GM23338 (cell line): ENCODE measurements around the gene CCRL2. TPM values are rescaled to one million over a fixed set of nuclear protein-coding genes. Genes with fewer than 3 reads are reported as not detected.

Experiments used
- ATAC-seq: fragments of 200-7000 bp; cut with Tn5 transposase; 3 replicates; pipeline ENCODE4 v1.9.1; 2020
- DNase-seq: peaks from one replicate; pipeline ENCODE4 v3.0.0-alpha.2; 2015; ENCODE audit warnings: low spot score
- H2AFZ ChIP-seq: fragments of 200-600 bp; sonication (generic); 2 replicates; pipeline ENCODE4 v1.8.0; 2016; ENCODE audit warnings: antibody characterized with exemption, mild to moderate bottlenecking, moderate library complexity
- H3F3A ChIP-seq: fragments of 200-600 bp; sonication (generic); replicated peaks from 2 replicates; pipeline ENCODE4 v1.8.0; 2017; ENCODE audit warnings: antibody characterized with exemption, mixed run types, low read depth
- H3K27ac ChIP-seq: fragments of 200-600 bp; sonication (generic); 2 replicates; pipeline ENCODE4 v1.6.1; 2016; ENCODE audit warnings: low read depth
- H3K27me3 ChIP-seq: fragments of 200-600 bp; sonication (generic); 2 replicates; pipeline ENCODE4 v1.8.0; 2016; ENCODE audit warnings: mild to moderate bottlenecking, mixed run types, moderate library complexity; ENCODE audit not compliant: insufficient read depth
- H3K36me3 ChIP-seq: fragments of 200-600 bp; sonication (generic); 2 replicates; pipeline ENCODE4 v1.8.0; 2016; ENCODE audit warnings: mild to moderate bottlenecking; ENCODE audit not compliant: insufficient read depth
- H3K4me1 ChIP-seq: fragments of 200-600 bp; sonication (generic); 2 replicates; pipeline ENCODE4 v1.8.0; 2016; ENCODE audit warnings: mild to moderate bottlenecking, moderate library complexity; ENCODE audit not compliant: insufficient read depth
- H3K4me2 ChIP-seq: fragments of 200-600 bp; sonication (generic); 2 replicates; pipeline ENCODE4 v1.7.1; 2017; ENCODE audit warnings: mixed run types
- H3K4me3 ChIP-seq: fragments of 200-600 bp; sonication (generic); 2 replicates; pipeline ENCODE4 v1.6.1; 2016; ENCODE audit warnings: mixed run types
- H3K79me2 ChIP-seq: fragments of 200-600 bp; sonication (generic); replicated peaks from 2 replicates; pipeline ENCODE4 v1.8.0; 2017; ENCODE audit warnings: mild to moderate bottlenecking; ENCODE audit not compliant: insufficient read depth
- H3K9me2 ChIP-seq: fragments of 200-600 bp; sonication (generic); 2 replicates; pipeline ENCODE4 v1.8.0; 2017; ENCODE audit not compliant: insufficient read depth
- H4K20me1 ChIP-seq: fragments of 200-600 bp; sonication (generic); replicated peaks from 2 replicates; pipeline ENCODE4 v1.8.0; 2017; ENCODE audit warnings: mild to moderate bottlenecking; ENCODE audit not compliant: insufficient read depth
- H3K27ac Mint-ChIP-seq: 2 replicates; pipeline ENCODE4 v1.8.0; 2020; ENCODE audit warnings: inconsistent platforms, mild to moderate bottlenecking, moderate library complexity, mixed read lengths
- H3K27me3 Mint-ChIP-seq: 3 replicates; pipeline ENCODE4 v1.8.0; 2022; ENCODE audit warnings: low read depth, mild to moderate bottlenecking, moderate library complexity, mixed read lengths, inconsistent platforms; ENCODE audit not compliant: insufficient read depth, poor library complexity
- H3K36me3 Mint-ChIP-seq: 3 replicates; pipeline ENCODE4 v1.8.0; 2021; ENCODE audit warnings: low read depth, mild to moderate bottlenecking, inconsistent platforms, moderate library complexity, mixed read lengths
- H3K4me1 Mint-ChIP-seq: 3 replicates; pipeline ENCODE4 v1.8.0; 2020; ENCODE audit warnings: mild to moderate bottlenecking, inconsistent platforms, mixed read lengths
- H3K4me3 Mint-ChIP-seq: 3 replicates; pipeline ENCODE4 v1.8.0; 2021; ENCODE audit warnings: moderate library complexity, mild to moderate bottlenecking, inconsistent platforms, mixed read lengths
- H3K9me3 Mint-ChIP-seq: 3 replicates; pipeline ENCODE4 v1.8.0; 2020; ENCODE audit warnings: moderate library complexity, mild to moderate bottlenecking, inconsistent platforms, mixed read lengths
- CTCF ChIP-seq, 2 experiments: fragments of 200-600 bp in 1 of 2; sonication (generic) in 1 of 2; conservative IDR thresholded peaks; 2 replicates each; pipeline versions ENCODE4 v1.5.1 to v1.6.1; 2016 to 2017; ENCODE audit warnings: antibody characterized with exemption in 2 of 2, low read depth in 2 of 2, mild to moderate bottlenecking in 2 of 2, moderate library complexity in 1 of 2
- JUNB ChIP-seq: IDR thresholded peaks from one replicate; pipeline ENCODE4 v1.6.1; 2016; ENCODE audit warnings: antibody characterized with exemption; ENCODE audit not compliant: unreplicated experiment
- ZNF462 ChIP-seq: fragments of 250-450 bp; sonication (Bioruptor Pico); IDR thresholded peaks from 2 replicates; pipeline ENCODE4 v1.5.0; 2020; ENCODE audit warnings: mild to moderate bottlenecking, moderate library complexity
- polyA plus RNA-seq: library from polyadenylated mRNA; unstranded; fragments of >200 nt; fragmentation: Nextera tagmentation; extraction: Ambion mirVana; gene quantifications from 2 replicates; pipeline ENCODE4 v1.2.1, GENCODE V29; 2016
- total RNA-seq: library from RNA; depleted of rRNA; stranded (reverse); fragments of >200 nt; shearing (Covaris generic); gene quantifications from 2 replicates; pipeline ENCODE4 v1.2.3, GENCODE V29; 2014

The CCRL2 gene
- total and polyA plus RNA-seq, 2 experiments from 2014 or later, result not detected

GRCh38 chr3:46408853-46409252, 1.8 kb downstream of the CCRL2 start:
- no peak overlapping the region for H3K27ac Mint-ChIP-seq
- H3K9me2 ChIP-seq, result no peaks in the 10 kb centered on the region
- no peaks in the 10 kb centered on the region for H3K4me1 ChIP-seq
- no peak overlapping the region for H3K4me3 Mint-ChIP-seq
- no peaks in the 10 kb centered on the region for H3K36me3 ChIP-seq
- H3K4me3 ChIP-seq, result no peak overlapping the region
- peak; percentile 43 to 48 for TF ChIP-seq CTCF (conservative IDR thresholded peaks at IDR 0.05; ENCODE audit: low read depth in 2 of 2)
- TF ChIP-seq JUNB, result no peak
- TF ChIP-seq ZNF462 (CRISPR knock-in tag), result no peak
- no peak overlapping the region for H3K27ac ChIP-seq
- no peaks in the 10 kb centered on the region for H3K79me2 ChIP-seq
- ATAC-seq, result no peak; the same call in 2 of the 3 replicates
- no peaks in the 10 kb centered on the region for H3F3A ChIP-seq
- H2AFZ ChIP-seq, result no peak overlapping the region
- H4K20me1 ChIP-seq, result no peaks in the 10 kb centered on the region
- H3K4me2 ChIP-seq, result no peak overlapping the region
- no peaks in the 10 kb centered on the region for H3K27me3 ChIP-seq
- no peaks in the 10 kb centered on the region for H3K9me3 Mint-ChIP-seq
- peaks cover 4% of the 10 kb centered on the region for H3K27me3 Mint-ChIP-seq
- no peaks in the 10 kb centered on the region for H3K36me3 Mint-ChIP-seq
- DNase-seq, result peak; percentile 42
- no peaks in the 10 kb centered on the region; the same call in 2 of the 3 replicates for H3K4me1 Mint-ChIP-seq
